ENCODE measurements around the gene RPL36A. TPM values are rescaled to one million over a fixed set of nuclear protein-coding genes. Genes with fewer than 3 reads are reported as not detected.

RPL36A gene
- total RNA-seq, 2 donors from 2014 or later, result 62.9 to 148 TPM

- ATAC-seq (no peak), DNase-seq (ENCODE audit: low spot score) (no peak)
- Mint-ChIP-seq H3K4me3 (peak overlapping the region; percentile 100), H3K27me3 (peaks cover 0 to 5% of the 10 kb centered on the region in 2 donors), H3K4me1 (ENCODE audit: low read depth in 2 of 2) (peaks cover 17 to 19% of the 10 kb centered on the region in 2 donors), H3K27ac (peak overlapping the region; percentile 90 to 93), H3K9me3 (no peaks in the 10 kb centered on the region), H3K36me3 (peaks cover 7% of the 10 kb centered on the region)
Measured at GRCh38 chrX:101407167-101407747, 16.4 kb downstream of the RPL36A start.

- Mint-ChIP-seq H3K4me3 (peak within 1 kb of the TSS; percentile 100), H3K27ac (peak within 1 kb of the TSS; percentile 90 to 93), H3K36me3 (peaks cover 7% of the 10 kb centered on the region), H3K4me1 (ENCODE audit: low read depth in 2 of 2) (peaks cover 22 to 26% of the 10 kb centered on the region in 2 donors), H3K27me3 (peaks cover 0 to 5% of the 10 kb centered on the region in 2 donors), H3K9me3 (no peaks in the 10 kb centered on the region)
- ATAC-seq, result peak; percentile 97 to 98
- DNase-seq (ENCODE audit: low spot score), result peak; percentile 88
Measured at GRCh38 chrX:101407748-101408531, 17.1 kb downstream of the RPL36A start, which contains the start of the genes GLA and HNRNPH2. Gene GLA, minus strand, starts transcription at chrX:101407925. Its CDS starts 22 bp downstream, at chrX:101407903. Gene HNRNPH2, plus strand, starts transcription at chrX:101408222. Its CDS starts 3,767 bp downstream, at chrX:101411989.

- no peak for ATAC-seq
- Mint-ChIP-seq H3K4me1 (ENCODE audit: low read depth in 2 of 2) (peaks cover 22 to 32% of the 10 kb centered on the region in 2 donors), H3K36me3 (peaks cover 9% of the 10 kb centered on the region), H3K27ac (peak overlapping the region; percentile 90 to 93), H3K9me3 (no peaks in the 10 kb centered on the region), H3K27me3 (peaks cover 0 to 5% of the 10 kb centered on the region in 2 donors), H3K4me3 (peak overlapping the region; percentile 100)
- DNase-seq (ENCODE audit: low spot score), result no peak
Measured at GRCh38 chrX:101408532-101408841, 17.7 kb downstream of the RPL36A start.

- Mint-ChIP-seq H3K4me1 (ENCODE audit: low read depth in 2 of 2) (peaks cover 22 to 33% of the 10 kb centered on the region in 2 donors), H3K9me3 (no peaks in the 10 kb centered on the region), H3K27me3 (peaks cover 0 to 5% of the 10 kb centered on the region in 2 donors), H3K27ac (peak overlapping the region; percentile 90 to 93), H3K4me3 (peak overlapping the region; percentile 100), H3K36me3 (peaks cover 9% of the 10 kb centered on the region)
- ATAC-seq (no peak), DNase-seq (ENCODE audit: low spot score) (no peak)
Measured at GRCh38 chrX:101409043-101409442, 18.2 kb downstream of the RPL36A start.

GRCh38 chrX:101410461-101410860, 19.6 kb downstream of the RPL36A start:
- H3K27ac Mint-ChIP-seq, result peak overlapping the region; percentile 73 to 90

GRCh38 chrX:101411984-101412383, 21.2 kb downstream of the RPL36A start:
- peaks cover 31 to 39% of the 10 kb centered on the region in 2 donors for H3K4me1 Mint-ChIP-seq (ENCODE audit: low read depth in 2 of 2)
- H3K4me3 Mint-ChIP-seq, result no peak overlapping the region
- peaks cover 9% of the 10 kb centered on the region for H3K36me3 Mint-ChIP-seq
- peaks cover 0 to 6% of the 10 kb centered on the region in 2 donors for H3K27me3 Mint-ChIP-seq
- no peak for DNase-seq (ENCODE audit: low spot score)
- H3K9me3 Mint-ChIP-seq, result no peaks in the 10 kb centered on the region
- H3K27ac Mint-ChIP-seq, result peak overlapping the region in 1 of 2 donors; percentile 68
- no peak for ATAC-seq

More at GRCh38 chrX:101410461-101410860, 19.6 kb downstream of the RPL36A start:
- ATAC-seq (no peak), DNase-seq (ENCODE audit: low spot score) (no peak)
- H3K4me1 Mint-ChIP-seq (ENCODE audit: low read depth in 2 of 2), result peaks cover 26 to 39% of the 10 kb centered on the region in 2 donors
- peak overlapping the region; percentile 83 for H3K4me3 Mint-ChIP-seq
- H3K36me3 Mint-ChIP-seq, result peaks cover 9% of the 10 kb centered on the region
- H3K27me3 Mint-ChIP-seq, result peaks cover 0 to 5% of the 10 kb centered on the region in 2 donors
- H3K9me3 Mint-ChIP-seq, result no peaks in the 10 kb centered on the region

GRCh38 chrX:101415180-101416145, 24.7 kb downstream of the RPL36A start:
- Mint-ChIP-seq H3K4me3 (peak overlapping the region; percentile 58), H3K4me1 (ENCODE audit: low read depth in 2 of 2) (peaks cover 36 to 53% of the 10 kb centered on the region in 2 donors), H3K36me3 (peaks cover 9% of the 10 kb centered on the region), H3K27ac (peak overlapping the region; percentile 79 to 84), H3K9me3 (no peaks in the 10 kb centered on the region), H3K27me3 (peaks cover 0 to 12% of the 10 kb centered on the region in 2 donors)
- ATAC-seq (peak; percentile 60 to 61), DNase-seq (ENCODE audit: low spot score) (no peak)

- ATAC-seq (no peak), DNase-seq (ENCODE audit: low spot score) (no peak)
- Mint-ChIP-seq H3K4me1 (ENCODE audit: low read depth in 2 of 2) (peaks cover 33 to 50% of the 10 kb centered on the region in 2 donors), H3K27ac (peak overlapping the region; percentile 97 to 98), H3K9me3 (no peaks in the 10 kb centered on the region), H3K27me3 (peaks cover 0 to 13% of the 10 kb centered on the region in 2 donors), H3K4me3 (peak overlapping the region; percentile 88), H3K36me3 (peaks cover 9% of the 10 kb centered on the region)
Measured at GRCh38 chrX:101416691-101417090, 25.9 kb downstream of the RPL36A start.

- Mint-ChIP-seq H3K9me3 (no peaks in the 10 kb centered on the region), H3K27ac (peak overlapping the region; percentile 97 to 98), H3K4me1 (ENCODE audit: low read depth in 2 of 2) (peaks cover 33 to 45% of the 10 kb centered on the region in 2 donors), H3K27me3 (peaks cover 0 to 13% of the 10 kb centered on the region in 2 donors), H3K36me3 (peaks cover 9% of the 10 kb centered on the region), H3K4me3 (peak overlapping the region; percentile 88)
- ATAC-seq, result no peak
- DNase-seq (ENCODE audit: low spot score), result no peak
Measured at GRCh38 chrX:101417190-101417589, 26.4 kb downstream of the RPL36A start.

- no peaks in the 10 kb centered on the region for H3K36me3 Mint-ChIP-seq
- H3K27ac Mint-ChIP-seq, result peak overlapping the region; percentile 97 to 98
- peak; percentile 86 to 87 for ATAC-seq
Measured at GRCh38 chrX:101417981-101418841, 27.4 kb downstream of the RPL36A start.

GRCh38 chrX:101419489-101419888, 28.7 kb downstream of the RPL36A start:
- H3K27me3 Mint-ChIP-seq, result peaks cover 0 to 13% of the 10 kb centered on the region in 2 donors
- peaks cover 28 to 31% of the 10 kb centered on the region in 2 donors for H3K4me1 Mint-ChIP-seq (ENCODE audit: low read depth in 2 of 2)
- no peak for DNase-seq (ENCODE audit: low spot score)
- H3K4me3 Mint-ChIP-seq, result peak overlapping the region; percentile 88
- no peaks in the 10 kb centered on the region for H3K9me3 Mint-ChIP-seq
- peak overlapping the region; percentile 97 to 98 for H3K27ac Mint-ChIP-seq
- H3K36me3 Mint-ChIP-seq, result peaks cover under 1% of the 10 kb centered on the region
- ATAC-seq, result no peak

More at GRCh38 chrX:101417981-101418841, 27.4 kb downstream of the RPL36A start:
- Mint-ChIP-seq H3K4me3 (peak overlapping the region; percentile 88), H3K9me3 (no peaks in the 10 kb centered on the region), H3K27me3 (peaks cover 0 to 13% of the 10 kb centered on the region in 2 donors), H3K4me1 (ENCODE audit: low read depth in 2 of 2) (peaks cover 28 to 35% of the 10 kb centered on the region in 2 donors)
- DNase-seq (ENCODE audit: low spot score), result peak; percentile 80

GRCh38 chrX:101427954-101428353, 37.1 kb downstream of the RPL36A start:
- Mint-ChIP-seq H3K27me3 (peaks cover 0 to 2% of the 10 kb centered on the region in 2 donors), H3K4me3 (no peak overlapping the region), H3K36me3 (peaks cover 18% of the 10 kb centered on the region), H3K9me3 (no peaks in the 10 kb centered on the region), H3K4me1 (ENCODE audit: low read depth in 2 of 2) (peaks cover 13 to 17% of the 10 kb centered on the region in 2 donors), H3K27ac (no peak overlapping the region)
- ATAC-seq (no peak), DNase-seq (ENCODE audit: low spot score) (no peak)
